ENCODE results near the gene ABTB2. TPM values are rescaled to one million over a fixed set of nuclear protein-coding genes. Genes with fewer than 3 reads are reported as not detected.

ABTB2 gene
- total and polyA plus RNA-seq, 2 of the 8 experiments (the other 6 are each of a cell fraction or from before 2014, with no cell fraction given) = 7.7 to 10.2 TPM

GRCh38 chr11:34209809-34210208 lies 148.0 kb downstream of the ABTB2 start:
- Histone ChIP-seq H3K23ac (ENCODE audit: insufficient read length) (no peak overlapping the region), H3K56ac (replicated peaks; ENCODE audit: insufficient read length, low read depth, low read length) (no peak overlapping the region), H3K36me3 (ENCODE audit: control insufficient read depth in 2 of 4, insufficient read depth in 4 of 4, low read length in 3 of 4) (no peaks in the 10 kb centered on the region), H3K27ac (ENCODE audit: low read depth, low read length) (no peak overlapping the region), H4K5ac (ENCODE audit: insufficient read length, low read depth, low read length) (no peak overlapping the region), H3K4ac (replicated peaks; ENCODE audit: insufficient read length, low read depth, low read length) (no peak overlapping the region), H4K91ac (replicated peaks; ENCODE audit: insufficient read length, low read length) (no peak overlapping the region), H3K18ac (ENCODE audit: extremely low read depth, low read length) (no peak overlapping the region; the same call in 1 of the 2 replicates), H3K14ac (ENCODE audit: insufficient read length) (no peak overlapping the region), H3K27me3 (replicated peaks in 1 of 4; ENCODE audit: control insufficient read depth in 3 of 4, extremely low read depth in 1 of 4, insufficient read depth in 3 of 4, low read length in 3 of 4) (no peaks in the 10 kb centered on the region), H2BK15ac (ENCODE audit: low read length) (no peak overlapping the region), H4K20me1 (replicated peaks in 1 of 2; ENCODE audit: control insufficient read depth in 1 of 2, insufficient read depth in 2 of 2, low read length in 2 of 2) (no peaks in the 10 kb centered on the region), H3K9ac (replicated peaks in 1 of 4; ENCODE audit: extremely low read depth in 1 of 4, low read depth in 3 of 4, low read length in 3 of 4) (no peak overlapping the region), H3K4me1 (replicated peaks in 1 of 4; ENCODE audit: control insufficient read depth in 3 of 4, insufficient read depth in 4 of 4, low read length in 3 of 4) (peaks cover 0 to 14% (median 7%) of the 10 kb centered on the region in 4 experiments; a peak in 5 of 7 replicates), H4K8ac (ENCODE audit: extremely low read depth, insufficient read depth, low read length) (no peak overlapping the region), H3K4me3 (ENCODE audit: extremely low read depth in 1 of 4, insufficient read depth in 2 of 4, low read depth in 3 of 4, low read length in 4 of 4) (no peak overlapping the region), H3K79me1 (ENCODE audit: low read depth, low read length) (no peaks in the 10 kb centered on the region), H2BK20ac (ENCODE audit: low read length) (no peak overlapping the region), H2BK5ac (ENCODE audit: low read depth, low read length) (no peak overlapping the region), H2AK5ac (ENCODE audit: low read depth, low read length) (no peak overlapping the region), H2AFZ (ENCODE audit: low read length) (no peak overlapping the region), H2BK12ac (ENCODE audit: low read depth, low read length) (no peak overlapping the region), H2BK120ac (replicated peaks; ENCODE audit: low read depth, low read length) (no peak overlapping the region), H3K4me2 (ENCODE audit: insufficient read depth in 1 of 2, low read depth in 2 of 2, low read length in 2 of 2) (no peak overlapping the region), H3K9me3 (ENCODE audit: insufficient read depth in 2 of 2, low read depth in 1 of 2, low read length in 1 of 2) (no peaks in the 10 kb centered on the region), H3K79me2 (ENCODE audit: control insufficient read depth in 1 of 2, insufficient read depth in 2 of 2, low read length in 2 of 2) (no peaks in the 10 kb centered on the region), H3K23me2 (ENCODE audit: low read depth, low read length) (no peaks in the 10 kb centered on the region)
- DNase-seq (ENCODE audit: low read depth in 1 of 2, low spot score in 2 of 2) (no peak), FAIRE-seq (no peak)
- 61% methylated on average over 5 of the region's 5 CpGs; no CpG with 5 or more reads in 1 of the 2 experiments for WGBS, 2 experiments (ENCODE audit: extremely low coverage in 1 of 2, insufficient coverage in 1 of 2, insufficient read length in 1 of 2, insufficient replicate concordance in 2 of 2, low coverage in 1 of 2, low lambda C conversion rate in 2 of 2, missing lambda C conversion rate in 1 of 2)
- ChIA-PET CTCF (ENCODE audit: partially characterized antibody) (interaction anchor here (0.7 to 1.9 kb wide), 19 partner anchors 10 to 283 kb away, joined by 3 to 11 read pairs (median 4); no protein-coding TSS in a partner anchor), POLR2A (ENCODE audit: partially characterized antibody) (no interaction called here)
- TF ChIP-seq RAD21 (IDR thresholded peaks at IDR 0.05 in 1 of 2, conservative IDR thresholded peaks at IDR 0.05 in 1 of 2; ENCODE audit: low read depth in 2 of 2, low read length in 2 of 2) = peak; percentile 37 to 59
- TF ChIP-seq CTCF (IDR thresholded peaks at IDR 0.05; ENCODE audit: control extremely low read depth in 1 of 3, insufficient read depth in 1 of 3, low read depth in 1 of 3, low read length in 3 of 3) = peak; percentile 25 to 46 (median 27); a peak in 3 of 4 replicates
- no peak for TF ChIP-seq GABPA (IDR thresholded peaks at IDR 0.05; ENCODE audit: borderline replicate concordance, insufficient read depth, low read length)
